ENCODE measurements around the gene EHMT2.
"Not testable (repeated sequence)": the region's sequence is repeated elsewhere in the genome, so short reads cannot be mapped to it uniquely, and the experiment has no call there.

Gene EHMT2

DNA sequence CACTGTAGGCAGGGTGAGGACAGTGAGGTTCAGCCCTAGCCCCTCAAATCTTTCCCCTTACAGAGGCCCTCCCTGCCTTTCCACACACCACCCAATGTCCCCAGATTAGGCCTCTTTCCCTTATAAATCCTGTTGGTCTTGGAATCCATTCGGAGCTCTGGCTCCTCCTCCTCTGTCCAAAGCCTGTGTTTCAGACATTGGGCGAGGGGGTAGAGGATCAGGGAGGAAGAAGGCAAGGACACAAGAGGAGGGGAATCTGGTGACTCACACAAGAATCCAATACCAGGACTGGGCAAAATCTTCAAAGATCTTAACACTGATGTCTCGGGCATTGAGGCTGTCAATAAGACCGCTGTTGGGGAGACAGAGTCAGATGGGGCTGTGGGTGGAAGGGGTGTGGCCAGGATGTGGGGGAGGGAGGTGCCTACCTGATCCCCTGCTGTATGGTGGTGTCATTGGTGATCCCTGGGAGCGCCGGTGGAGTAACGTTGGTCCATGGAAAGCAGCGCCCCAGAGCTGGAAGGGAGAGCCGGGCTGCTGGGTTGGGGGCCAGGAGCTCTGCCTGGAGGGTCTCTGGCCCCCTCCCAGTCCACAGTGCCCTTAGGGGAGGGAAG lies 26.3 kb downstream of the EHMT2 start:
- DNase-seq, result no peak

GRCh38 chr6:31870385-31870921 lies 27.0 kb downstream of the EHMT2 start:
- ATAC-seq (no peak), DNase-seq (no peak)

More for the DNA sequence above, 26.3 kb downstream of the EHMT2 start:
- no peak for ATAC-seq

- ATAC-seq, result no peak
- DNase-seq, result no peak
Observed at GRCh38 chr6:31869343-31869742, 28.2 kb downstream of the EHMT2 start.

- ATAC-seq, DNase-seq: not testable (repeated sequence)
Observed at GRCh38 chr6:31868658-31868971, 28.9 kb downstream of the EHMT2 start.

GRCh38 chr6:31865205-31866118 lies 32.0 kb downstream of the EHMT2 start:
- DNase-seq, result peak; percentile 24
- no peak for ATAC-seq

- DNase-seq (no peak), ATAC-seq (no peak)
Observed at GRCh38 chr6:31864818-31865204, 32.7 kb downstream of the EHMT2 start.

- DNase-seq, result peak; percentile 32
- ATAC-seq, result not testable (repeated sequence)
Observed at GRCh38 chr6:31864123-31864562, 33.4 kb downstream of the EHMT2 start.

- DNase-seq (peak; percentile 98), ATAC-seq (peak; percentile 97)
Observed at GRCh38 chr6:31862344-31863235, 34.9 kb downstream of the EHMT2 start, which contains the start of gene NEU1. Gene NEU1, minus strand, starts transcription at chr6:31862821. Its CDS starts 45 bp downstream, at chr6:31862776.

GRCh38 chr6:31861919-31862343 lies 35.6 kb downstream of the EHMT2 start:
- no peak for DNase-seq
- no peak for ATAC-seq

DNA sequence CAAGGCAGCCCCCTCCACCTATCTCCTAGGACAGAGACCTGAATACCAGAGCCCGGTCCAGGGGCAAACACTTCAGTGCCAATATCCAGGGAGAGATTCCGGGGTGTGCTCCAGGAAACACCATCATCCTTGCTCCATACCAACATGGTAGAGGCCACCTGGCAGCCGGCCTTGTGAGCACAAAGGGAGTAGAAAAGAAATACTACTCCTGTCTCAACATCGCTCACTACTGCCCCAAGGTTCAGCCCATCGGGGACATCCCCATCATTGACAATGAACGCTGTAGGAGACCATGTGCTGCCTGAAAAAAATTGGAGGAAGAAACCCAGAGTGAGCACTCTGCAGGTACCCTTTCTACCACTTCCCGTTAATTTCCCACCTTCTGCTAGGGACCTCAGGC lies 36.3 kb downstream of the EHMT2 start:
- no peak for DNase-seq
- ATAC-seq, result no peak

GRCh38 chr6:31860349-31860748 lies 37.1 kb downstream of the EHMT2 start:
- ATAC-seq, result no peak

DNA sequence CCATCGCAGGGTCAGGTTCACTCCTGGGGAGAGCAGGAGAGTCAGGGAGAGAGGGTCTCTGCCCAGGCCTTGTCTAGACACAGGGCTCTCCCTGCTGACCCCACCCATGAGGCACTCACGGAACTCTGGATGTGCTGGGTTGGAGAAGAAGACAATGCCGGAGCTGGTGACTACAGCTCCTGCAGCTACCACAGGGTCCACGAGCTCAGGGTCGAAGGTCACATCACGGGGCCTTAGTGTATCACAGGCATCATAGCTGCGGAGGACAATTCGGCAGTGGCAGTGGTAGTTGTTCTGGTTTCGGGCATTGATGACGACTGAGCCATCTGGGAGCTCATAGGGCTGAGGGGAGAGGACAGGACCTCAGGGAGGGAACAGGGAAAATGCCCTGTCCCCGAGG lies 37.6 kb downstream of the EHMT2 start:
- DNase-seq (no peak), ATAC-seq (no peak)

More at GRCh38 chr6:31860349-31860748, 37.1 kb downstream of the EHMT2 start:
- no peak for DNase-seq

DNA sequence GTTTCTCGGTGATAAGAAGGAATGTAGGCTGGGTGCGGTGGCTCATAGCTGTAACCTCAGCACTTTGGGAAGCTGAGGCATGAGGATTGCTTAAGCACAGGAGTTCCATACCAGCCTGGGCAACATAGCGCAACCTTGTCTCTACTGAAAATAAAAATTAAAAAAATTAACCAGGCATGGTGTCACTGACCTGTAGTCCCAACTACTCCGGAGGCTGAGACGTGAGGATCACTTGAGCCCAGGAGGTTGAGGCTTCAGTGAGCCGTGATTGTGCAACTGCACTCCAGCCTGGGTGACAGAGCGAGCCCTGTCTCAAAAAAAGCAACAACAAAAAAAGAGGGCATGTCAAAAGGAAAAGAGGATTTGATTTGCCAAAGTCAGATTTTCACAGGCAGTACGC lies 38.8 kb downstream of the EHMT2 start:
- ATAC-seq (no peak), DNase-seq (no peak)

DNA sequence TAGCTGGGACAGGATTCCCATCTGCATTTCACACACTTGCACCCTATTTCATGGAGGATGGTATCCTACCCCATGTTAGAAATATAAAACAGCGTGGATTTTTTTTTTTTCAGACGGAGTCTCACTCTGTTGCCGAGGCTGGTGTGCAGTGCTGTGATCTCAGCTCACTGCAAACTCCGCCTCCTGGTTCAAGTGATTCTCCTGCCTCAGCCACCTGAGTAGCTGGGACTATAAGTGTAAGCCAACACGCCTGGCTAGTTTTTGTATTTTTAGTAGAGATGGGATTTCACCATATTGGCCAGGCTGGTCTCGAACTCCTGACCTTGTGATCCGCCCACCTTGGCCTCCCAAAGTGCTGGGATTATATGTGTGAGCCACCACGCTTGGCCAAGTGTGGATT lies 39.7 kb downstream of the EHMT2 start:
- not testable (repeated sequence) for ATAC-seq

GRCh38 chr6:31851980-31852718 lies 45.3 kb downstream of the EHMT2 start:
- DNase-seq, ATAC-seq: not testable (repeated sequence)

More for the DNA sequence above, 39.7 kb downstream of the EHMT2 start:
- not testable (repeated sequence) for DNase-seq

DNA sequence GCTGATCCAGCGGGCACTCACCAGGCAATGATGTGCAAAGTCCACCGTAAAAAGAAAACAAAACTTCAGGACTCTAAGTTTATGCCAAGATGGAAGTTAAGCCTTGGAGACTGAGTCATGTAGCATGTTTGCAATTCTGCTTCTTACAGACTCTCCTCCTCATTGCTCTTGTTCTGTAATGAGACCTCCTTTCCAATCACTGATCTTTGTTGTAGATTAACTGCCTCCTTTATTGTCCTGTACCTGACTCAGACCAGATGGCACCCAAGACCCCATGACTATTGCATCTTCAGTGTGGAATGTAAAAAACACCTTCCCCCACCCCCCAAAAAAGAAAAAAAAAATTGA lies 46.0 kb downstream of the EHMT2 start:
- no peak for DNase-seq
- no peak for ATAC-seq

DNA sequence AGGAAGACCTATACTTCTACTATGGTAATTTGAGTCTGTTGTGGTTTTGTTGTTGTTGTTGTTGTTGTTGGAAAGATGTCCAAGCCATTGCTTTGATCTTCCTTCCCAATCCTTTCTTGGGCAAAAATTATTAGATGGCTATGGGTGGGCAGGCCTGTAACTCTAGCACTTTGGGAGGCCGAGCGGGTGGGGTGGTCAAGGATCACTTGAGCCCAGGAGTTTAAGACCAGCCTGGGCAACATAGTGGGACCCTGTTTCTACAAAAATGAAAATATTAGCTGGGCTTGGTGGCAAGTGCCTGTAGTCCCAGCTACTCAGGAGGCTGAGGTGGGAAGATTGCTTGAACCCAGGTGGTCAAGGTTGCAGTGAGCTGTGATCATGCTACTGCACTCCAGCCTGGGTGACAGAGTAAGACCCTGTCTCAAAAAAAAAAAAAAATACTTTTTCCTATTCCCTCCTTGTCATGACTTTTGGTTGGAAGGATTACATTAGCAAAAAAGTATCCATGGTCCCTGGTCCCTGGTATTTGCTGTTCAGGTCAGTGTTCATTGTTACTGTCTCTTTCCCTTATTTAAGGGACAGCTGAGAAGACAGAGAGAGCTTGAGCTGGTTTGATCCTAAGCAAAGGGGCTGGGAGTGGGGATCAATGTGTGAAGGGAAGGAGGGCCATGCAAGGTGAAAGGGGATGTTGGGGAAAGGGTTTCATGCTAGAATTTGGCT lies 46.6 kb downstream of the EHMT2 start:
- no peak for DNase-seq
- no peak for ATAC-seq

DNA sequence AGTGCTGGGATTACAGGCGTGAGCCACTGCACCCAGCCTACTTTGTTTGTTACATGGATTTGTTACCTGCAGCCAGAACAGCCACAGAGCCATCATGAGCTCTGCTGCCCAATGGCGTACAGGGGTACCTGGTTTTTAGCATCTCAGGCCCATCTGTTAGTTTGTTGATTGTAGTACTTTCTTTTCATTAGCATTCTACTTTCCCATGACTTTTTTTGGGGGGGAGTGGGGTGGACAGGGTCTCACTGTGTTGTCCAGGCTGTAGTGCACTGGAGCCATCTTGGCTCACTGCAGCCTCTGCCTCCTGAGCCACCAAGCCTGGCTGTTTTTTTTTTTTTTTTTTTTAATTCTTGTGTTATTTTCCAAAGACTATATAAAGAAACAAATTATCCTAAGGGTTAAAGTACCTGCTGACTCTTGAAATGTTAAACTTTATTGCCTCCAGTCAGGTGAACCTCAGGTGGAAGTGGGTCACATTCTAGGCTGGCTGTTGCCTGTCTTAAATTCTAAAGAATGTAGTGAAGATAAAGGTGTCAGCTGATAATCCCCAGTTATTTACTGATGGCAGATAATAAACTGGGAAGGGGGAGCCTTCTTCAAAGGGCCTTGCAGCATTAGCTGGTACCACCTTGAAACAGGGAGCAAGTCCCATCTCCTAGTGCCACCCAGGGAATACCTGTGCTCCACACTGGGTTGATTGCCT lies 50.1 kb downstream of the EHMT2 start:
- no peak for DNase-seq
- no peak for ATAC-seq

DNA sequence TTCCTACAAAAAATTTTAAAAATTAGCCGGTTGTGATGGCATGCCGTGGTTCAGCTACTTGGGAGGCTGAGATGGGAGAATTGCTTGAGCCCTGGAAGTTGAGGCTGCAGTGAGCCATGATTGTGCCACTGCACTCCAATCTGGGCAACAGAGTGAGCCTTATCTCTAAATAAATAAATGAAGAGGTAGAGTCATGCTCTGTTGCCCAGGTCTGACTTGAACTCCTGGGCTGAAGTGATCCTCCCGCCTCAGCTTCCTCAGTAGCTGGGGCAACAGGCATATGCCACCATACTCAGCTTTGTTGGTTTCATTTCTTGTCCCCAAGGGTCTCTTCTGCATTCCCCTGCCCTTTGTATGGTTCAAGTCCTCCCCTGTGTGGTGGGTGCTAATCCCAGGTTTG lies 53.0 kb downstream of the EHMT2 start:
- ATAC-seq (no peak), DNase-seq (no peak)

DNA sequence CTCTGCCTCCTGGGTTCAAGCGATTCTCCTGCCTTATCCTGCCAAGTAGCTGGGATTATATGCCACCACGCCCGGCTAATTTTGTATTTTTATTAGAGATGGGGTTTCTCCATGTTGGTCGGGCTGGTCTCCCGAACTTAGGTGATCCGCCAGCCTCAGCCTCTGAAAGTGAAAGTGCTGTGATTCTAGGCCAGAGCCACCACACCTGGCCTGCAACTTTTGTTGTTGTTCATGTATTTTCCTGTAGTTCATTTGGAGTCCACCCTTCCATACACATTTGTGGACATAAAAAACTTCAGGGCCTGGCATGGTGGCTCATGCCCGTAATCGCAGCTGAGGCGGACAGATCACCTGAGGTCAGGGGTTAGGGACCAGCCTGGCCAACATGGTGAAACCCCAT lies 55.4 kb downstream of the EHMT2 start:
- ATAC-seq (no peak), DNase-seq (peak; percentile 16)
